K562 (cell line): ENCODE measurements around the gene ACAT1. TPM values are rescaled to one million over a fixed set of nuclear protein-coding genes. Genes with fewer than 3 reads are reported as not detected.

Experiments used
- ATAC-seq: fragments of 200-7000 bp; cut with Tn5 transposase; 3 replicates; pipeline ENCODE4 v1.9.1; 2020; ENCODE audit warnings: moderate library complexity
- BruUV-seq: library from RNA; stranded (reverse); fragments of 400-500 nt; replicated peaks from 2 replicates; lab custom pipeline; 2021; lab: Mats Ljungman, UMichigan
- CTCF ChIA-PET: fragments of 300-600 bp; formaldehyde crosslinking; extraction: SDS; loops from one replicate; lab custom pipeline; 2021; ENCODE audit warnings: low intra/inter-chr PET ratio; lab: Yijun Ruan, JAX
- POLR2A ChIA-PET: fragments of 300-600, 350-650 bp; sonication (Branson Sonifier 250); formaldehyde crosslinking; extraction: SDS; loops from one replicate; lab custom pipeline; 2021; ENCODE audit warnings: antibody characterized with exemption, inconsistent platforms; lab: Yijun Ruan, JAX
- DNase-seq, 4 experiments: peaks; one replicate each; pipeline versions ENCODE4 v3.0.0 to v3.0.0-alpha.2; 2011 to 2018; ENCODE audit warnings: low spot score in 3 of 4, mixed read lengths in 3 of 4; ENCODE audit errors: extremely low read depth in 1 of 4
- FAIRE-seq: peaks from 2 replicates; lab custom pipeline; 2011; peaks lifted over from hg19 to GRCh38; lab: Jason Lieb, UNC
- H2AFZ ChIP-seq: 2 replicates; pipeline ENCODE4 v1.6.0; 2011; ENCODE audit warnings: low read depth, low read length, control low read depth, inconsistent platforms
- H3K27ac ChIP-seq: fragments of 200-600 bp; 3 replicates; pipeline ENCODE4 v1.8.0; 2011; ENCODE audit warnings: low read depth, mild to moderate bottlenecking, control low read depth, inconsistent platforms, low read length, moderate library complexity, mixed read lengths; ENCODE audit errors: extremely low read depth
- H3K27me3 ChIP-seq, 2 experiments: fragments of 300-600 bp in 1 of 2; 2 replicates in 1 of 2; 3 replicates in 1 of 2; pipeline versions ENCODE4 v1.6.0 to v1.8.0; 2011; ENCODE audit warnings: inconsistent platforms in 2 of 2, low read length in 2 of 2, mild to moderate bottlenecking in 1 of 2, mixed read lengths in 1 of 2, moderate library complexity in 1 of 2; ENCODE audit not compliant: control insufficient read depth in 2 of 2, insufficient read depth in 2 of 2
- H3K36me3 ChIP-seq: fragments of 300-600 bp; 3 replicates; pipeline ENCODE4 v1.8.0; 2011; ENCODE audit warnings: mild to moderate bottlenecking, low read length, inconsistent platforms; ENCODE audit not compliant: control insufficient read depth, insufficient read depth
- H3K4me1 ChIP-seq, 2 experiments: fragments of 200-600 bp in 1 of 2; replicated peaks in 1 of 2; 2 replicates in 1 of 2; 3 replicates in 1 of 2; pipeline versions ENCODE4 v1.5.1 to v1.8.0; 2011; ENCODE audit warnings: inconsistent platforms in 2 of 2, low read length in 2 of 2, mild to moderate bottlenecking in 1 of 2, mixed read lengths in 1 of 2, moderate library complexity in 1 of 2; ENCODE audit not compliant: control insufficient read depth in 2 of 2, insufficient read depth in 2 of 2
- H3K4me2 ChIP-seq: 2 replicates; pipeline ENCODE4 v1.6.1; 2011; ENCODE audit warnings: low read length, control low read depth, inconsistent platforms, mixed read lengths; ENCODE audit not compliant: insufficient read depth
- H3K4me3 ChIP-seq: fragments of 200-600 bp; sonication (generic), shearing (Covaris generic); 2 replicates; pipeline ENCODE4 v1.5.1; 2016; ENCODE audit warnings: control low read depth, inconsistent platforms
- H3K79me2 ChIP-seq: fragments of 200-600 bp; 3 replicates; pipeline ENCODE4 v1.8.0; 2011; ENCODE audit warnings: low read length, inconsistent platforms; ENCODE audit not compliant: control insufficient read depth, insufficient read depth
- H3K9ac ChIP-seq, 2 experiments: 2 replicates each; pipeline versions ENCODE4 v1.6.0 to v1.6.1; 2011; ENCODE audit warnings: low read depth in 2 of 2, low read length in 2 of 2, control low read depth in 1 of 2, inconsistent platforms in 1 of 2, mild to moderate bottlenecking in 1 of 2, mixed read lengths in 1 of 2; ENCODE audit not compliant: insufficient read depth in 1 of 2
- H3K9me1 ChIP-seq: one replicate; pipeline ENCODE4 v1.6.0; 2011; ENCODE audit warnings: inconsistent platforms, mild to moderate bottlenecking, low read length, moderate library complexity; ENCODE audit not compliant: control insufficient read depth, insufficient read depth
- H3K9me3 ChIP-seq: replicated peaks from 2 replicates; pipeline ENCODE4 v1.5.1; 2011; ENCODE audit warnings: low read depth, low read length, inconsistent platforms; ENCODE audit not compliant: control insufficient read depth, insufficient read depth
- H4K20me1 ChIP-seq: replicated peaks from 2 replicates; pipeline ENCODE4 v1.6.1; 2011; ENCODE audit warnings: low read length, inconsistent platforms, mixed read lengths; ENCODE audit not compliant: control insufficient read depth, insufficient read depth
- CBFA2T3 ChIP-seq: fragments of 450-650 bp; IDR thresholded peaks from 2 replicates; pipeline ENCODE4 v1.6.1; 2017
- GABPA ChIP-seq: fragments of 200-800 bp; sonication (Bioruptor generic); conservative IDR thresholded peaks from 2 replicates; pipeline ENCODE4 v1.6.1; 2016; ENCODE audit warnings: low read depth, missing genetic modification characterization, missing compliant biosample characterization
- NCOA1 ChIP-seq: fragments of 450-650 bp; IDR thresholded peaks from 2 replicates; pipeline ENCODE4 v1.6.1; 2016; ENCODE audit warnings: low read depth
- POLR2G ChIP-seq: fragments of 200-400 bp; formaldehyde crosslinking; IDR thresholded peaks from 2 replicates; pipeline ENCODE4 v1.6.1; 2017; ENCODE audit warnings: low read depth, mild to moderate bottlenecking, antibody characterized with exemption, low read length, moderate library complexity
- PTBP1 ChIP-seq: fragments of 200-400 bp; formaldehyde crosslinking; IDR thresholded peaks from 2 replicates; pipeline ENCODE4 v1.6.1; 2017; ENCODE audit warnings: low read depth, low read length
- RFX7 ChIP-seq: fragments of 250-450 bp; sonication (Bioruptor Pico); IDR thresholded peaks from 2 replicates; pipeline ENCODE4 v1.5.1; 2021; ENCODE audit warnings: mild to moderate bottlenecking
- TCF3 ChIP-seq: sonication (generic); formaldehyde crosslinking; IDR thresholded peaks from 2 replicates; pipeline ENCODE4 v1.4.0; 2020; ENCODE audit warnings: mild to moderate bottlenecking, missing genetic modification reagents
- ZBTB17 ChIP-seq: fragments of 450-650 bp; formaldehyde crosslinking; IDR thresholded peaks from 2 replicates; pipeline ENCODE4 v1.4.0; 2020; ENCODE audit warnings: mild to moderate bottlenecking
- ZNF407 ChIP-seq: fragments of 450-650 bp; IDR thresholded peaks from 2 replicates; pipeline ENCODE4 v1.6.1; 2016; ENCODE audit warnings: low read depth
- ZNF507 ChIP-seq: conservative IDR thresholded peaks from 2 replicates; pipeline ENCODE4 v1.6.1; 2017; ENCODE audit warnings: missing genetic modification characterization, missing compliant biosample characterization
- WGBS: fragments of 100-300 bp; shearing (Covaris generic); methylation state at CpG from one replicate; pipeline ENCODE4 v1.1.6; 2016; ENCODE audit warnings: low coverage, mixed read lengths; ENCODE audit not compliant: insufficient coverage; ENCODE audit errors: missing lambda C conversion rate; 5-methylcytosine and 5-hydroxymethylcytosine counted together
- in situ Hi-C: fragments of 300-500 bp; cut with MboI; formaldehyde crosslinking; loops from 4 replicates; pipeline ENCODE4 v1.15.0; 2018; ENCODE audit warnings: inconsistent platforms, mixed read lengths
- intact Hi-C: fragments of 100-400 bp; cut with micrococcal nuclease; formaldehyde crosslinking; loops from 2 replicates; pipeline ENCODE4 v1.14.2; 2022
- polyA plus RNA-seq, 8 experiments: library from polyadenylated mRNA; depleted of rRNA in 4 of 8; stranded (reverse) in 5 of 8; unstranded in 3 of 8; fragments of >200 nt; fragmentation: Nextera tagmentation in 2 of 8; fragmentation: Illumina TruSeq in 1 of 8; extraction: Ambion mirVana in 2 of 8; extraction: Trizol in 1 of 8; gene quantifications; 2 replicates each; pipeline versions ENCODE4 v1.2.1 to v1.2.3, GENCODE V29; 2011 to 2014; ENCODE audit warnings: inconsistent platforms in 1 of 8, missing spikeins in 1 of 8
- total RNA-seq, 7 experiments: library from RNA; depleted of rRNA in 6 of 7; stranded (reverse); fragments of >200 nt in 6 of 7; fragmentation: Illumina TruSeq in 2 of 7; extraction: Trizol in 2 of 7; gene quantifications; 2 replicates each; pipeline versions ENCODE4 v1.2.1 to v1.2.3, GENCODE V29; 2011 to 2021; ENCODE audit warnings: low replicate concordance in 1 of 7

Gene ACAT1
- total and polyA plus RNA-seq, 9 of the 15 experiments (the other 6 are each of a cell fraction or from before 2014, with no cell fraction given) = 65.1 to 204 (median 104) TPM

GRCh38 chr11:108147150-108147549, 25.8 kb downstream of the ACAT1 start:
- CTCF ChIA-PET = no interaction called here
- FAIRE-seq = no peak

GRCh38 chr11:108148556-108148955, 27.2 kb downstream of the ACAT1 start:
- Histone ChIP-seq H3K4me1 (peaks cover 0 to 4% of the 10 kb centered on the region in 2 experiments; a peak in 2 of 5 replicates), H3K4me2 (no peak overlapping the region), H4K20me1 (no peaks in the 10 kb centered on the region), H3K79me2 (no peaks in the 10 kb centered on the region), H3K9me3 (no peaks in the 10 kb centered on the region), H3K9me1 (no peaks in the 10 kb centered on the region), H2AFZ (no peak overlapping the region), H3K27ac (peak overlapping the region; percentile 8; the same call in 1 of the 3 replicates), H3K9ac (no peak overlapping the region), H3K4me3 (no peak overlapping the region), H3K36me3 (peaks cover 94% of the 10 kb centered on the region), H3K27me3 (no peaks in the 10 kb centered on the region)
- intact Hi-C loops (loop anchor here (2.0 kb wide), 1 partner anchor 24 kb away; no protein-coding TSS in a partner anchor), in situ Hi-C loops (no loop called here)
- CTCF ChIA-PET = no interaction called here
- 7% methylated on average over 3 of the region's 3 CpGs for WGBS
- no peak; the same call in 2 of the 3 replicates for ATAC-seq
- FAIRE-seq = no peak
- DNase-seq = peak in 1 of 4 experiments; percentile 33
- no TSS peak for BruUV-seq
- POLR2A ChIA-PET = interaction anchor here (0.6 kb wide), 1 partner anchor 107 kb away, joined by 3 read pairs; no protein-coding TSS in a partner anchor
- TF ChIP-seq ZNF407 (no peak), ZNF507 (no peak), TCF3 (CRISPR knock-in tag) (peak; percentile 47; the same call in 1 of the 2 replicates), POLR2G (no peak), CBFA2T3 (peak; percentile 67), PTBP1 (no peak)

More at GRCh38 chr11:108147150-108147549, 25.8 kb downstream of the ACAT1 start:
- no peak overlapping the region for H3K27ac ChIP-seq
- intact Hi-C loops (no loop called here), in situ Hi-C loops (no loop called here)
- peaks cover 97% of the 10 kb centered on the region for H3K36me3 ChIP-seq
- H3K4me3 ChIP-seq = no peak overlapping the region
- TF ChIP-seq RFX7 (CRISPR knock-in tag) (no peak), ZBTB17 (CRISPR knock-in tag) (no peak), NCOA1 (no peak), GABPA (tag) (no peak)
- no peak for ATAC-seq
- BruUV-seq = no TSS peak
- no peak overlapping the region for H3K9ac ChIP-seq
- H3K4me1 ChIP-seq = peaks cover 0 to 4% of the 10 kb centered on the region in 2 experiments; a peak in 2 of 5 replicates
- no peaks in the 10 kb centered on the region for H3K27me3 ChIP-seq
- 92% methylated on average over 1 of the region's 1 CpG for WGBS
- no peak overlapping the region for H2AFZ ChIP-seq
- POLR2A ChIA-PET = interaction anchor here (0.7 kb wide), 1 partner anchor 24 kb away, joined by 3 read pairs; no protein-coding TSS in a partner anchor
- H3K9me3 ChIP-seq = no peaks in the 10 kb centered on the region
- no peaks in the 10 kb centered on the region for H4K20me1 ChIP-seq
- DNase-seq = no peak
- no peaks in the 10 kb centered on the region for H3K9me1 ChIP-seq
- no peaks in the 10 kb centered on the region for H3K79me2 ChIP-seq
- H3K4me2 ChIP-seq = no peak overlapping the region
